Liver (tissue), 9 donors: ENCODE results near the gene TADA2A. TPM values are rescaled to one million over a fixed set of nuclear protein-coding genes. Genes with fewer than 3 reads are reported as not detected.

ENCODE experiments used
- DNase-seq: peaks from one replicate; pipeline ENCODE4 v3.0.0-alpha.2; 2017; ENCODE audit warnings: low spot score
- H3K27ac ChIP-seq, 2 donors: one replicate each; pipeline ENCODE4 v1.7.0; 2013; ENCODE audit warnings: inconsistent platforms in 2 of 2, low read length in 2 of 2, control low read depth in 1 of 2, low read depth in 1 of 2, mild to moderate bottlenecking in 1 of 2
- H3K27me3 ChIP-seq, 4 donors: one replicate each; pipeline versions ENCODE4 v1.6.1 to v1.7.0; 2013; ENCODE audit warnings: low read length in 3 of 4, inconsistent platforms in 1 of 4, mild to moderate bottlenecking in 1 of 4, moderate library complexity in 1 of 4; ENCODE audit not compliant: control insufficient read depth in 4 of 4, insufficient read depth in 4 of 4
- H3K36me3 ChIP-seq, 4 donors: one replicate each; pipeline versions ENCODE4 v1.6.1 to v1.7.0; 2013; ENCODE audit warnings: low read length in 3 of 4, mild to moderate bottlenecking in 3 of 4, low read depth in 1 of 4, moderate library complexity in 1 of 4; ENCODE audit not compliant: control insufficient read depth in 4 of 4, insufficient read depth in 3 of 4
- H3K4me1 ChIP-seq, 4 donors: one replicate each; pipeline versions ENCODE4 v1.6.1 to v1.7.0; 2013; ENCODE audit warnings: low read length in 3 of 4, mild to moderate bottlenecking in 3 of 4, moderate library complexity in 1 of 4; ENCODE audit not compliant: control insufficient read depth in 4 of 4, insufficient read depth in 4 of 4
- H3K4me3 ChIP-seq, 3 donors: one replicate each; pipeline versions ENCODE4 v1.6.1 to v1.7.0; 2013; ENCODE audit warnings: low read length in 3 of 3, control low read depth in 1 of 3, low read depth in 1 of 3, mild to moderate bottlenecking in 1 of 3
- H3K9ac ChIP-seq, 2 donors: one replicate each; pipeline ENCODE4 v1.7.0; 2013; ENCODE audit warnings: low read length in 2 of 2, mild to moderate bottlenecking in 2 of 2, moderate library complexity in 2 of 2, control low read depth in 1 of 2, low read depth in 1 of 2
- H3K9me3 ChIP-seq, 4 donors: one replicate each; pipeline versions ENCODE4 v1.6.1 to v1.7.0; 2013; ENCODE audit warnings: low read length in 3 of 4; ENCODE audit not compliant: control insufficient read depth in 4 of 4
- ATF3 ChIP-seq: IDR thresholded peaks from 2 replicates; pipeline ENCODE4 v1.6.1; 2016; ENCODE audit warnings: antibody characterized with exemption
- CTCF ChIP-seq: fragments of 150-350 bp; IDR thresholded peaks from 2 replicates; pipeline ENCODE4 v1.5.1; 2017; ENCODE audit warnings: improper control_type of control experiment, low read depth, low read length; ENCODE audit not compliant: missing input control
- FOXA1 ChIP-seq: IDR thresholded peaks from 2 replicates; pipeline ENCODE4 v1.6.1; 2016; ENCODE audit warnings: antibody characterized with exemption
- FOXA2 ChIP-seq: IDR thresholded peaks from 2 replicates; pipeline ENCODE4 v1.6.1; 2016; ENCODE audit warnings: antibody characterized with exemption
- GABPA ChIP-seq, 2 donors: IDR thresholded peaks in 1 of 2; conservative IDR thresholded peaks in 1 of 2; 2 replicates each; pipeline ENCODE4 v1.6.1; 2016; ENCODE audit warnings: antibody characterized with exemption in 2 of 2, mild to moderate bottlenecking in 1 of 2, moderate library complexity in 1 of 2
- HNF4A ChIP-seq, 2 donors: conservative IDR thresholded peaks; 2 replicates each; pipeline ENCODE4 v1.6.1; 2016; ENCODE audit warnings: antibody characterized with exemption in 2 of 2, mild to moderate bottlenecking in 2 of 2
- HNF4G ChIP-seq: IDR thresholded peaks from 2 replicates; pipeline ENCODE4 v1.6.1; 2016; ENCODE audit warnings: antibody characterized with exemption
- JUND ChIP-seq, 2 donors: IDR thresholded peaks; 2 replicates each; pipeline ENCODE4 v1.6.1; 2016; ENCODE audit warnings: antibody characterized with exemption in 2 of 2
- MAX ChIP-seq: IDR thresholded peaks from 2 replicates; pipeline ENCODE4 v1.6.1; 2016; ENCODE audit warnings: antibody characterized with exemption
- NR2F2 ChIP-seq: IDR thresholded peaks from 2 replicates; pipeline ENCODE4 v1.6.1; 2016; ENCODE audit warnings: antibody characterized with exemption
- RAD21 ChIP-seq, 2 donors: IDR thresholded peaks; 2 replicates each; pipeline ENCODE4 v1.6.1; 2016; ENCODE audit warnings: antibody characterized with exemption in 2 of 2, mild to moderate bottlenecking in 2 of 2
- REST ChIP-seq: IDR thresholded peaks from 2 replicates; pipeline ENCODE4 v1.6.1; 2016; ENCODE audit warnings: antibody characterized with exemption, mild to moderate bottlenecking
- RXRA ChIP-seq, 2 donors: IDR thresholded peaks; 2 replicates each; pipeline ENCODE4 v1.6.1; 2017 to 2018; ENCODE audit warnings: antibody characterized with exemption in 2 of 2, mild to moderate bottlenecking in 1 of 2
- SP1 ChIP-seq: IDR thresholded peaks from 2 replicates; pipeline ENCODE4 v1.6.1; 2018; ENCODE audit warnings: antibody characterized with exemption, mild to moderate bottlenecking
- TAF1 ChIP-seq: conservative IDR thresholded peaks from 2 replicates; pipeline ENCODE4 v1.6.1; 2016; ENCODE audit warnings: antibody characterized with exemption, mild to moderate bottlenecking
- YY1 ChIP-seq: IDR thresholded peaks from 2 replicates; pipeline ENCODE4 v1.6.1; 2016; ENCODE audit warnings: antibody characterized with exemption, mild to moderate bottlenecking
- ZBTB33 ChIP-seq: IDR thresholded peaks from 2 replicates; pipeline ENCODE4 v1.6.1; 2016; ENCODE audit warnings: antibody characterized with exemption
- WGBS: extraction: QIAGEN DNeasy Blood & Tissue Kit; methylation state at CpG from one replicate; pipeline ENCODE4 v1.1.7; 2013; 5-methylcytosine and 5-hydroxymethylcytosine counted together
- polyA plus RNA-seq, 2 donors: library from polyadenylated mRNA; stranded (reverse) in 1 of 2; unstranded in 1 of 2; fragments of 200-250 nt in 1 of 2; fragments of >200 nt in 1 of 2; fragmentation: Nextera tagmentation in 1 of 2; extraction: Ambion mirVana in 1 of 2; gene quantifications; one replicate each; pipeline versions ENCODE4 v1.2.1 to v1.2.3, GENCODE V29; 2013 to 2015
- total RNA-seq, 2 donors: library from RNA; depleted of rRNA; stranded (reverse); fragments of >200 nt; gene quantifications; one replicate each; pipeline ENCODE4 v1.2.3, GENCODE V29; 2014
- donor health status: healthy.
- donor health status: healthy.
- donor health status: healthy.
- donor health status: healthy.
- donor health status: healthy.

TADA2A gene
- total and polyA plus RNA-seq, 4 donors, result 2.8 to 13.4 (median 8.2) TPM

- Histone ChIP-seq H3K9ac (no peak overlapping the region), H3K9me3 (no peaks in the 10 kb centered on the region), H3K27ac (no peak overlapping the region), H3K4me3 (no peak overlapping the region), H3K4me1 (peaks cover 0 to 28% (median 20%) of the 10 kb centered on the region in 4 donors), H3K27me3 (no peaks in the 10 kb centered on the region), H3K36me3 (no peaks in the 10 kb centered on the region)
- WGBS, result 89% methylated on average over 1 of the region's 1 CpG
- DNase-seq, result no peak
- TF ChIP-seq RAD21 (IDR thresholded peaks at IDR 0.05), result no peak
- no peak for TF ChIP-seq GABPA (IDR thresholded peaks at IDR 0.05 in 1 of 2, conservative IDR thresholded peaks at IDR 0.05 in 1 of 2)
- no peak for TF ChIP-seq CTCF
- TF ChIP-seq MAX, result no peak
- TF ChIP-seq TAF1, result no peak
- TF ChIP-seq YY1, result no peak
- TF ChIP-seq HNF4G, result no peak
- no peak for TF ChIP-seq ZBTB33
- TF ChIP-seq HNF4A (conservative IDR thresholded peaks at IDR 0.05), result no peak
- no peak for TF ChIP-seq JUND (IDR thresholded peaks at IDR 0.05)
- no peak for TF ChIP-seq ATF3
- TF ChIP-seq FOXA1, result no peak
- TF ChIP-seq FOXA2, result no peak
- TF ChIP-seq REST, result no peak
- TF ChIP-seq RXRA (IDR thresholded peaks at IDR 0.05), result no peak
- no peak for TF ChIP-seq SP1
- TF ChIP-seq NR2F2, result no peak
These were observed 79.4 kb downstream of the TADA2A start for GRCh38 chr17:37485938-37486570.
